Activated CD8-positive, alpha-beta memory T cell treated with anti-CD3 and anti-CD28 coated beads, Interleukin-2, amount 10 ng/mL, durations not matched to agents 7 days and 5 days (primary cell): ENCODE measurements around the gene ACER3. TPM values are rescaled to one million over a fixed set of nuclear protein-coding genes. Genes with fewer than 3 reads are reported as not detected.
A peak's percentile ranks its signal among the peaks of the same experiment; 100 is the strongest.
"Not testable (repeated sequence)": the region's sequence is repeated elsewhere in the genome, so short reads cannot be mapped to it uniquely, and the experiment has no call there.

Experiments
- ATAC-seq: fragments of 150-1000 bp; cut with Tn5 transposase; one replicate; pipeline ENCODE4 v1.10.0; 2021; ENCODE audit warnings: moderate library complexity
- CTCF ChIA-PET: fragments of 350-600 bp; sonication (Branson Sonifier 250); formaldehyde crosslinking; loops from one replicate; lab custom pipeline; 2021; ENCODE audit warnings: antibody characterized with exemption; lab: Charles Lee
- DNase-seq: peaks from one replicate; pipeline ENCODE4 v3.0.0-alpha.2; 2020
- H3K27ac Mint-ChIP-seq: one replicate; pipeline ENCODE4 v1.8.0; 2021; ENCODE audit warnings: mild to moderate bottlenecking, mixed read lengths
- H3K27me3 Mint-ChIP-seq: one replicate; pipeline ENCODE4 v1.8.0; 2021; ENCODE audit warnings: mixed read lengths
- H3K36me3 Mint-ChIP-seq: one replicate; pipeline ENCODE4 v1.8.0; 2021; ENCODE audit warnings: mild to moderate bottlenecking, mixed read lengths
- H3K4me1 Mint-ChIP-seq: one replicate; pipeline ENCODE4 v1.8.0; 2021; ENCODE audit warnings: mixed read lengths
- H3K4me3 Mint-ChIP-seq: one replicate; pipeline ENCODE4 v1.8.0; 2021; ENCODE audit warnings: mild to moderate bottlenecking, moderate library complexity, mixed read lengths
- H3K9me3 Mint-ChIP-seq: one replicate; pipeline ENCODE4 v1.8.0; 2022; ENCODE audit warnings: low read depth, mixed read lengths
- total RNA-seq, 2 experiments: library from RNA; stranded (reverse); gene quantifications; one replicate each; pipeline ENCODE4 v1.2.3, GENCODE V29; 2021

ACER3 gene
- total RNA-seq, 2 experiments from 2014 or later = 11.0 to 13.3 TPM

DNA sequence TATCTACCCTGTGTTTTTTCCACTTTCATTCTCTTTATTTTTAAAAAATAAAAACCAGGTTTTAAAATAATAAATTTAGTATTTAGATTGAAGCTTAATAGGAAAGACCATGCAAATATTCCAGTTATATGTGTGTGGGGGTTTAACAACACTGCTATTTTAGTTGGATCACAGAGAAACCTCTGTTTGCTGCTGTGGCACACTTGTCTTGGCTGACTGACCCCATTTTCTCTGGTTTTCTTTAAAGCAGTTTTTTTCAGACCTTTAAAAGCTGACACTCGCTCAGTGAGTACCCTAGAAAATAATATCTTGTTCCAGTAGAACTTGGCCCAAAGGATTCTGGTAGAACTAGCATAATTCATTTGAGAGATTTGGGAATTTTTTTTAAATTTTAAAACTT is 31.6 kb downstream of the ACER3 start:
- H3K9me3 Mint-ChIP-seq = no peaks in the 10 kb centered on the region
- no peaks in the 10 kb centered on the region for H3K27me3 Mint-ChIP-seq
- H3K27ac Mint-ChIP-seq = no peak overlapping the region
- CTCF ChIA-PET = interaction anchor here (1.6 kb wide), 1 partner anchor 28 kb away, joined by 6 read pairs; no protein-coding TSS in a partner anchor
- H3K4me3 Mint-ChIP-seq = no peak overlapping the region
- no peaks in the 10 kb centered on the region for H3K36me3 Mint-ChIP-seq
- DNase-seq (no peak), ATAC-seq (no peak)
- H3K4me1 Mint-ChIP-seq = peaks cover 2% of the 10 kb centered on the region

DNA sequence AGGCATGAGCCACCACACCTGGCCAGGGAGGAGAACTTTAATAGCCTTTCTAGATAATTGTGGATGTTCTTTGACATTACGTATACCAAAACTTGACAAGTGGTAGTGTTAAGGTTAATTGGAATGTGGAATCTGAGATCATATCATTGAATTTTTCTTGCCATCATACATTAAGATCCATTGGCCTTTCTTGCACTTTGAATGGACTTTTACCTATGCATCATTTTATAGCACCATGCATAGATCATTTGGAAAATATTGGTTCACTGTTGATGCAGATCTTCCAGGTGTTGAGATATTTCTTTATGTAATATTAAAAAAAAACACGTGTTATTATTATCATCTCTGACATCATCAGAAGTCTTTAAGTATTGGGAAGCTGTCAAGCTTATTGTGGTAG is 36.5 kb downstream of the ACER3 start:
- Mint-ChIP-seq H3K27ac (no peak overlapping the region), H3K4me1 (no peaks in the 10 kb centered on the region), H3K4me3 (no peak overlapping the region), H3K36me3 (no peaks in the 10 kb centered on the region), H3K27me3 (no peaks in the 10 kb centered on the region), H3K9me3 (no peaks in the 10 kb centered on the region)
- ATAC-seq = no peak
- no peak for DNase-seq
- CTCF ChIA-PET = interaction anchor here (1.8 kb wide), 1 partner anchor 92 kb away, joined by 4 read pairs; no protein-coding TSS in a partner anchor

DNA sequence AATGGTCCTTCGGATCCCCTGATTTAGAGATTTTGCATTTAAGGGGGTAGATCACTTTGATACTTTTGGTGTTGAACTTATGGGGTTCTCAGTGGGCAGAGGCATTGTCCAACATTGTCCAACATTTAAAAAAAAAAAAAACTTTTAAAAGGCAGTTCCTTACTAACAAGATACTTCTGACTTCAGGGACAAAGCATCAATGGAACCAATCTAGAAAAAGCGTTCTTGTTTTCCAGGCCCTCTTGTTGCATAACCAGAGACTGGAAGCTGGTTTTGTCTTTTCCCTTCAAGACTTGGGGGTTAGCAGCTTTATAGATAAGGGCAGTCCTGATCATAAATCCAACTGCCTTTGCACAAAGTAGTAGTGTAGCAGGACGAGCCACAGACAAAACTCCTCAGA is 40.4 kb downstream of the ACER3 start:
- ATAC-seq (no peak), DNase-seq (no peak)
- H3K4me1 Mint-ChIP-seq = no peaks in the 10 kb centered on the region
- H3K27ac Mint-ChIP-seq = no peak overlapping the region
- CTCF ChIA-PET = no interaction called here
- no peaks in the 10 kb centered on the region for H3K27me3 Mint-ChIP-seq
- peaks cover 7% of the 10 kb centered on the region for H3K36me3 Mint-ChIP-seq
- H3K4me3 Mint-ChIP-seq = no peak overlapping the region
- H3K9me3 Mint-ChIP-seq = peaks cover under 1% of the 10 kb centered on the region

DNA sequence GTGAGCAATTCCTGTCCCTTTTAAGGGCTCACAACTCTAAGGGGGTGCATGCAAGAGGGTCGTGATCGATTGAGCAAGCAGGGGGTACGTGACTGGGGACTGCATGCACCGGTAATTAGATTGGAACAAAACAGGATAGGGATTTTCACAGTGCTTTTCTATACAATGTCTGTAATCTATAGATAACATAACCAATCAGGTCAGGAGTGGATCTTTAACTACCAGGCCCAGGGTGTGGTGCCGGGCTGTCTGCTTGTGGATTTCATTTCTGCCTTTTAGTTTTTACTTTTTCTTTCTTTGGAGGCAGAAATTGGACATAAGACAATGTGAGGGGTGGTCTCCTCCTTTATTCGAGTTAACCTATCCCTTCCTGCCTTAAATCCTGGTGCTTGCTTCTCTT is 40.9 kb downstream of the ACER3 start:
- H3K27ac Mint-ChIP-seq, DNase-seq, H3K27me3 Mint-ChIP-seq, H3K4me1 Mint-ChIP-seq, H3K9me3 Mint-ChIP-seq, ATAC-seq, H3K4me3 Mint-ChIP-seq: not testable (repeated sequence)
- H3K36me3 Mint-ChIP-seq = peaks cover 11% of the 10 kb centered on the region
- CTCF ChIA-PET = interaction anchor here (1.0 kb wide), 1 partner anchor 190 kb away, joined by 3 read pairs; no protein-coding TSS in a partner anchor

DNA sequence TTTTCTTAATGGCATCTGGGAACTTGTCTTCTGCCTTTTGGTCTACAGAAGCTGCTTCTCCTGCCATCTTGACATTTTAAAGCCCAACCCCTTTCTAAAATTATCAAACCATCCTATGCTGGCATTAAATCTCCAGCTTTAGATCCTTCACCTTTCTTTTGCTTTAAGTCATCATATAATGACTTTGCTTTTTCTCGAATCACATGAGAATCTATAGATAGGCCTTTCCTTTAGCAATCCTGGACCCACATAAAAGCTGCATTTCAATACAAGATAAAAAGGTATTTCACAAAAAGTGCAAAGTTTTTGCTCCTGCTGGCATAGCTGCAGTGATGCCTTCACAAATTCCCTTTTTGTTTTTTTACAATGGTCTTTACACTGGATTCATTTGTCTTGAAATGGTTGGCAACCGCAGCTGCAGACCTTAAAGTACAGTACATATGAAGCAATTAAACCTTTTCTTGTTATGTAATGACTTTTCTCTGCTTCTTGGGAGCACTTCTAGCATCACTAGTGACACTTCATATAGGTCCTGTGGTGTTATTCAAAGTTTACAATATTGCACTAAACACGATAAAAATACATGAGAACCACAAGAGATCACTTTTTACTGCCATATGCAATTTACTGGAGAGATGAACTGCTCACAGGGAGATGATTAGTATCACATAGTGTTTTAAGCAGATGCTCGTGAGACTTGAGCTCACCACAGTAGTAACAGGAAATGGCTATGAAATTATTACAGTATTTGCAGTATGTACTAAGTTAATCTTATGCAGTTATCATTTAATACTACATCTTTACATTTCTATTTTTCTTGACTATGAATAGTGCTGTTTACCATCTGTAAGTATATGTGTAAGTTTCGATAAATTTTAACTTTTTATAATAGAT is 41.6 kb downstream of the ACER3 start:
- H3K9me3 Mint-ChIP-seq = peaks cover 3% of the 10 kb centered on the region
- H3K4me1 Mint-ChIP-seq = no peaks in the 10 kb centered on the region
- H3K27ac Mint-ChIP-seq = no peak overlapping the region
- H3K36me3 Mint-ChIP-seq = peaks cover 16% of the 10 kb centered on the region
- CTCF ChIA-PET = interaction anchor here (1.0 kb wide), 1 partner anchor 189 kb away, joined by 3 read pairs; no protein-coding TSS in a partner anchor
- DNase-seq (no peak), ATAC-seq (no peak)
- H3K4me3 Mint-ChIP-seq = no peak overlapping the region
- H3K27me3 Mint-ChIP-seq = no peaks in the 10 kb centered on the region

DNA sequence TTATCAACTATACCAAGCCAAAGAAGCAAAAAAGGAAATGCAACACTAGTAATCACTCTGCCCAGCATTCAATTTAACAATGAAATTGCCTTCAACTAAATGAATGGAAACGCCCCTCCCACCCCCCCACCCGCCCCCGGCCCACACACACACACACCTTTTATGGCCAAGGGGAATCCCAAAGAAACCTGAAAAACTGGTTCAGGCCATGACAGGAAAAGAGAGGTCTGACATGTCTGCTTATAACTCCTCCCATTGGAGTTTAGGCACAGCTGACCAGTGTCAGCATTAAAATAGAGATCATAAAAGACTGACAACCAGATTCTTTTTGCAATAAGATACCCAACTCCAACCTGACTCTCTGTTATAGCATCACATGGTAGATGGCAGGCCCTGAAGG is 42.6 kb downstream of the ACER3 start:
- Mint-ChIP-seq H3K4me1 (no peaks in the 10 kb centered on the region), H3K27me3 (no peaks in the 10 kb centered on the region), H3K36me3 (peaks cover 17% of the 10 kb centered on the region), H3K27ac (no peak overlapping the region), H3K4me3 (no peak overlapping the region), H3K9me3 (peaks cover 3% of the 10 kb centered on the region)
- DNase-seq = no peak
- ATAC-seq = no peak
- CTCF ChIA-PET = no interaction called here

DNA sequence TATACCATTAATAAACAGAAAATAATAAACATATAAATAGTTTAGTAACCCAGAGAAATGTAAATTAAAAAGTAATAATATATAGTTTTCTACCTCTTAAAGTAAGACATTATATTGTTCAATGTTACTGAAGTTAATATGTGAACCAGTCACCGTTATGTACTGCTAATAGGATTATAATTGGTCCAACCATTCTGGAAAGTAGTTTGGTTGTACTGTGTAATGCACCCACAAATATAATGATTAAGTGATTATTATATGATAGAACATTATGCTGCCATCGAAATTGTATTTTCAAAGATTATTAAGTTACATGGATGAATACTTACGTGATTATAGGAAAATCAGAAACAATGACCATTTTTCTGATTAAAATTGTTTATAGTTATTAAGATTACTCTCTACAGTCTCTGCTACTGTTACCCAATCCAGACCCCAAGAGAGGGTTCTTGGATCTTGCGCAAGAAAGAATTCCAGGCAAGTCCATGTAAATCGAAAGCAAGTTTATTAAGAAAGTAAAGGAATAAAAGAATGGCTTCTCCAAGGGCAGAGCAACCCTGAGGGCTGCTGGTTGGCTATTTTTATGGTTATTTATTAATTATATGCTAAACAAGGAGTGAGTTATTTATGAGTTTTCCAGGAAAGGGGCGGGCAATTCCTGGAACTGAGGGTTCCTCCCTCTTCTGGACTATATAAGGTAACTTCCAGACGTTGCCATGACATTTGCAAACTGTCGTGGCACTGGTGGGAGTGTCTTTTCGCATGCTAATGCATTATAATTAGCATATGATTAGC is 50.1 kb downstream of the ACER3 start:
- CTCF ChIA-PET = no interaction called here
- DNase-seq = no peak
- no peak overlapping the region for H3K27ac Mint-ChIP-seq
- peaks cover 11% of the 10 kb centered on the region for H3K36me3 Mint-ChIP-seq
- H3K27me3 Mint-ChIP-seq = no peaks in the 10 kb centered on the region
- H3K4me3 Mint-ChIP-seq = no peak overlapping the region
- no peaks in the 10 kb centered on the region for H3K4me1 Mint-ChIP-seq
- no peak for ATAC-seq
- peaks cover 3% of the 10 kb centered on the region for H3K9me3 Mint-ChIP-seq

DNA sequence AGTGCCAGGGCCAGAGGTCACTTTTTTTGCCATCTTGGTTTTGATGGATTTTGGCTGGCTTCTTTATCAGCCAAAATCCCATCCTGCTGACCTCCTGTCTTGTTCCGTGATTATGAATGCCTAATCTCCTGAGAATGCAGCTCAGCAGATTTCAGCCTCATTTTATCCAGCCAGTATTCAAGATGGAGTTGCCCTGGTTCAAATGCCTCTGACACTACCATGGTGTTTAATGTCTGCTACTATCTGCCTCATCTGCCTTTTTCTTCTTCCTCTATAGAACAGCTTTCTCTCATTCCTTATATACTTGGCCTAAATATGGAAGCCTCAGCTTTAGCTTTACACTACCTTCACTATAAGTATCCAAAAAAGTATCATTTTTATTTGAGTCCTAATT is 50.7 kb downstream of the ACER3 start:
- DNase-seq (no peak), ATAC-seq (no peak)
- CTCF ChIA-PET = no interaction called here
- H3K27me3 Mint-ChIP-seq = no peaks in the 10 kb centered on the region
- no peaks in the 10 kb centered on the region for H3K4me1 Mint-ChIP-seq
- H3K9me3 Mint-ChIP-seq = peaks cover under 1% of the 10 kb centered on the region
- no peak overlapping the region for H3K4me3 Mint-ChIP-seq
- H3K27ac Mint-ChIP-seq = no peak overlapping the region
- H3K36me3 Mint-ChIP-seq = peaks cover 8% of the 10 kb centered on the region

DNA sequence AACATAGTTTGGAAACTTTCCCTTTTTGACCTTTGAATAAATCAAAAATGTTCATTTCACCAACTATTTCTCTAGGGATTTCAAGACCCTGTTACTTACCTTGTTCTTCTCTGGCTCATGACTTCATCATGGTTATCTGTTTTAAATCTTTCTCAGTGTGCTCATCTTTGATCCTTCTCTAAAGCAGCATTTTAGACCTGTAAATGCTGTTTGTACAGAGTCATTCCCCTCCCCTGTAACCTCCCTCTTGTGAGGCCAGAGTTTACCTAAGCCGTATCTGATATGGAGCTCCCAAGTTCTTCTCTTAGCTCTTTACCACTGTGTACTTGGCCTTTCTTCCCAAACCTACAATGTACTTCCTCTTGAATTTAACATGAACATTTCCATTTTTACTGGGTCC is 56.0 kb downstream of the ACER3 start:
- Mint-ChIP-seq H3K27me3 (no peaks in the 10 kb centered on the region), H3K27ac (no peak overlapping the region), H3K9me3 (no peaks in the 10 kb centered on the region), H3K4me3 (no peak overlapping the region), H3K4me1 (peaks cover 13% of the 10 kb centered on the region), H3K36me3 (no peaks in the 10 kb centered on the region)
- ATAC-seq = no peak
- CTCF ChIA-PET = interaction anchor here (5.7 to 5.9 kb wide), 2 partner anchors 106 to 113 kb away, joined by 58 to 94 read pairs; no protein-coding TSS in a partner anchor
- DNase-seq = no peak

DNA sequence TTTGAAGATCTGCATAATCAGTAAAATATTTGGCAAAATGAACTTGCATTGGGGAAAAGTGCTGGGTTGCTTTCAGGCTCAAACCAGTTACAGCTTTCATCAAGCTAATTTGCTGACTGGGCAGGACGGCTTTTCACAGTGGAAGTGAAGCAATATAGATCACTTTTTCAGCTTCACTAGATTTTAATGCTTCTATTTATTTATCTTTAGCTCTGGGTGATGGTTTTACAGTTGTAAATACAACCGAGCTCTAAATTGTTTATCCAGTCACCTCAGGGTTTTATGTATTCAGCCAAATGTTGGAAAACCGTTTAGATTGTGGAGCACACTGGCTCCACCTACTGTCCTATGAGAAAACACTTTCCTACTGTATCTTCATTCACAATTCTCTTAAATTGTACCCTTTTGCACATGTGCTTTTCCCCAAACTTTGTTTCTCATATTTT is 58.2 kb downstream of the ACER3 start:
- Mint-ChIP-seq H3K4me1 (peaks cover 13% of the 10 kb centered on the region), H3K27me3 (no peaks in the 10 kb centered on the region), H3K36me3 (no peaks in the 10 kb centered on the region), H3K9me3 (no peaks in the 10 kb centered on the region), H3K4me3 (no peak overlapping the region), H3K27ac (no peak overlapping the region)
- CTCF ChIA-PET = interaction anchor here (0.6 to 5.9 kb wide), 36 partner anchors 12 to 726 kb away, joined by 3 to 94 read pairs (median 3); no protein-coding TSS in a partner anchor
- DNase-seq (no peak), ATAC-seq (peak; percentile 48)

DNA sequence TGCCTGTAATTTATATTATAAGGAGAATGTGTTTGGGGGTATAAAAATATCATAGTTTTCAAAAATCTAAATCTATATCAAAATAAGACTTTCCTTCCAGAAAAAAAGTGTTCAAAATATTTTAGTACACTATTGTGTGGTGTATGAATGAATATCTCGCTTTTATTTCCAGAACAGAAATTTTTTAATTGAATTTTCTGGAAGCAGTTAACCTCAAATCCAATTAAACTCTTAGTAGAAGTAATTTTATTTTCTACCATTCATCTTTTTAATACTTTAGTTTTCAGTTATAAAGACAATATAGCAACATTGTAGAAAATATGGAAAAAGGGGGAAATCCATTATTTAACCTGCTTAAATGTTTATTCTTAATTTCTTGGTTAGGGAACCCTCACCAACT is 58.7 kb downstream of the ACER3 start:
- CTCF ChIA-PET = interaction anchor here (0.5 to 5.9 kb wide), 43 partner anchors 13 to 763 kb away, joined by 3 to 94 read pairs (median 4); partner anchors contain the start of genes B3GNT6, MYO7A and OMP
- ATAC-seq (no peak), DNase-seq (no peak)
- Mint-ChIP-seq H3K4me3 (no peak overlapping the region), H3K36me3 (no peaks in the 10 kb centered on the region), H3K27me3 (no peaks in the 10 kb centered on the region), H3K4me1 (peaks cover 13% of the 10 kb centered on the region), H3K27ac (no peak overlapping the region), H3K9me3 (no peaks in the 10 kb centered on the region)

DNA sequence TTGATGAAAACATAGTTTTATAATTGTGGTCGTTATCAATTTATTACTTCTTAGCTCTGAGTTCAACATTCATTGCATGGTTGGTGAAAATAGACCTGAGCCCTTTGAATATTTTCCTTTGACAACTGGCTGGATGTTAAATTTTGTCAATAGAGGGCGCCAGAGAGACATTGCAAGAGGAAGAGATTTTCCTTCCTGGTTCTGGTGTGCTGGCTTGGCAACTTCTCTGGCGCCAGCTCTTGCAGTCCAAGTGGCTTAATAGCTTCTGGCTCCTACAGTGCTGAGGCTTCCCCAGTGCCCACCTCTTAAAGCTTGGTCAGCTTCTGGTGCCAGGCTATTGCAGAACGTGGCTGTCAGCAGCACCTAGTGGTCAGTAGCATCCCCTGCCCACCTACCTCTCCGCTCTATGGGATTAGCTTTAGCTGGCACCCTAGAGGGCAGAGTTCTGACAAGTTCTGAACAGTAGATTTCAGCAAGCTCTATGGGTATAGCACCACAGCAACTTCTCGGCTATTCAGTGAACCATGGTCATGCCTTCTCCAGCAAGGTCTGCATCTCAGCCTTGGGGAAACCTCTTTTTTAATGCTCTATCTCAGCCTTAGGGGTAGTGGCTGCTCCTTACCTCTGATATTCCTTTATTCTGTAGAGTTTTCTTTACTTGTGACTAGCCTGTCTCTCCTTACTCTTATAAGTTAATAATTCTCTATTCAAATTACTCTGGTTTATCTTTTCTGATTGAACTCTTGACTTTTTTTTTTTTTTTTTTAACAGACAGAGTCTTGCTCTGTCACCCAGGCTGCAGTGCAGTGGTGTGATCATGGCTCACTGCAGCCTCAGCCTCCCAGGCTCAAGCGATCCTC is 59.4 kb downstream of the ACER3 start:
- CTCF ChIA-PET = interaction anchor here (0.5 to 5.9 kb wide), 43 partner anchors 12 to 762 kb away, joined by 3 to 94 read pairs (median 4); partner anchors contain the start of genes B3GNT6, MYO7A and OMP
- Mint-ChIP-seq H3K36me3 (no peaks in the 10 kb centered on the region), H3K4me1 (peaks cover 13% of the 10 kb centered on the region), H3K9me3 (no peaks in the 10 kb centered on the region), H3K27ac (no peak overlapping the region), H3K27me3 (no peaks in the 10 kb centered on the region), H3K4me3 (peak overlapping the region; percentile 6)
- ATAC-seq (peak; percentile 82), DNase-seq (peak; percentile 75)
